Endothelial cell (in vitro differentiated cells): ENCODE results near the gene NENF. TPM values are rescaled to one million over a fixed set of nuclear protein-coding genes. Genes with fewer than 3 reads are reported as not detected.

Experiments used
- DNase-seq: peaks from one replicate; pipeline ENCODE4 v3.0.0; 2021; ENCODE audit warnings: low spot score
- H3K27ac Mint-ChIP-seq: one replicate; pipeline ENCODE4 v1.8.0; 2021; ENCODE audit warnings: mixed read lengths, inconsistent platforms; ENCODE audit not compliant: unreplicated experiment
- H3K27me3 Mint-ChIP-seq: one replicate; pipeline ENCODE4 v1.8.0; 2021; ENCODE audit warnings: mild to moderate bottlenecking, moderate library complexity, mixed read lengths, inconsistent platforms; ENCODE audit not compliant: unreplicated experiment
- H3K36me3 Mint-ChIP-seq: one replicate; pipeline ENCODE4 v1.8.0; 2021; ENCODE audit warnings: mild to moderate bottlenecking, low read depth, mixed read lengths, inconsistent platforms; ENCODE audit not compliant: unreplicated experiment
- H3K4me1 Mint-ChIP-seq: one replicate; pipeline ENCODE4 v1.8.0; 2021; ENCODE audit warnings: mild to moderate bottlenecking, mixed read lengths, inconsistent platforms; ENCODE audit not compliant: unreplicated experiment
- H3K4me3 Mint-ChIP-seq: one replicate; pipeline ENCODE4 v1.8.0; 2021; ENCODE audit warnings: mild to moderate bottlenecking, mixed read lengths, inconsistent platforms; ENCODE audit not compliant: unreplicated experiment
- H3K9me3 Mint-ChIP-seq: one replicate; pipeline ENCODE4 v1.8.0; 2021; ENCODE audit warnings: mixed read lengths, inconsistent platforms; ENCODE audit not compliant: unreplicated experiment
- total RNA-seq: library from RNA; stranded (reverse); fragmentation: NEBNext Ultra II Directional; extraction: Animal tissue kit (Norgen Biotek cat#: 25700); gene quantifications from one replicate; pipeline ENCODE4 v1.2.1, GENCODE V29; 2021; ENCODE audit not compliant: unreplicated experiment
- TF ChIP-seq, protein P1 (sequence below): fragments of 200-600 bp; sonication (generic); IDR thresholded peaks from one replicate; pipeline ENCODE4 v1.5.0; 2021; ENCODE audit warnings: antibody characterized with exemption; ENCODE audit not compliant: unreplicated experiment

NENF gene
- total RNA-seq, 1 donor from 2014 or later: 25.6 TPM

DNA sequence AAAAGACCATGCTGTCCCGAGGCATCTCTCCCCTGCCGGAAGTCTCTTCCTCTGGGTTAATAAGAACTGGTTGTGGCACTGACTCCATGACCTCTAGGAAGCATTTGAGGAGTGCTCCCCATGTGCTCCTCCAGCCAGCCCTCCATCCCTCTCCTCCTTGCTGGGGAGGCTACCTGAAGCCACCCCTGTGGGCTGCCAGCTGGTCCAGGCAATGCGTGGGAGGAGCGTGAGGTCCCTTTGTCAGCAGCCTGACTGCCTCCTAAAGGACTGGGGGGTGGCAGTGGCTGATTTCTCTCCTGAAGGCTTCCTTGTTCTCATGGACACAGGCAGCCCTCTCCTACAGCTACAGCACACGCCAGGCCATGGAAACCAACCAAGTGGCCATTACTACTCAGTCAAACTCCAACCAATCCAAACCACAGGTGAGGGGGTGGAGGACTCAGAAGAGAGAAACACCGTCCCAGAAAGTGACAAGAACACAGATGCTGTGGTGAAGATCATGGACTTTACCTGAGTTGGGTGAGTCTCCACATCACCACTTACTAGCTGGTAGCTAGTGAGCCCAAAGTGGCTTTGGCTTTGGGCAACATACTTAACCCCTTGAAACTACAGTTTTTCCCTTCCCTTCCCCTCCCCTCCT, 35.2 kb downstream of the NENF start:
- TF ChIP-seq, protein P1, sequence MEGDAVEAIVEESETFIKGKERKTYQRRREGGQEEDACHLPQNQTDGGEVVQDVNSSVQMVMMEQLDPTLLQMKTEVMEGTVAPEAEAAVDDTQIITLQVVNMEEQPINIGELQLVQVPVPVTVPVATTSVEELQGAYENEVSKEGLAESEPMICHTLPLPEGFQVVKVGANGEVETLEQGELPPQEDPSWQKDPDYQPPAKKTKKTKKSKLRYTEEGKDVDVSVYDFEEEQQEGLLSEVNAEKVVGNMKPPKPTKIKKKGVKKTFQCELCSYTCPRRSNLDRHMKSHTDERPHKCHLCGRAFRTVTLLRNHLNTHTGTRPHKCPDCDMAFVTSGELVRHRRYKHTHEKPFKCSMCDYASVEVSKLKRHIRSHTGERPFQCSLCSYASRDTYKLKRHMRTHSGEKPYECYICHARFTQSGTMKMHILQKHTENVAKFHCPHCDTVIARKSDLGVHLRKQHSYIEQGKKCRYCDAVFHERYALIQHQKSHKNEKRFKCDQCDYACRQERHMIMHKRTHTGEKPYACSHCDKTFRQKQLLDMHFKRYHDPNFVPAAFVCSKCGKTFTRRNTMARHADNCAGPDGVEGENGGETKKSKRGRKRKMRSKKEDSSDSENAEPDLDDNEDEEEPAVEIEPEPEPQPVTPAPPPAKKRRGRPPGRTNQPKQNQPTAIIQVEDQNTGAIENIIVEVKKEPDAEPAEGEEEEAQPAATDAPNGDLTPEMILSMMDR: no peak
- H3K9me3 Mint-ChIP-seq: no peaks in the 10 kb centered on the region
- peaks cover 7% of the 10 kb centered on the region for H3K4me1 Mint-ChIP-seq
- peaks cover 31% of the 10 kb centered on the region for H3K27me3 Mint-ChIP-seq
- H3K36me3 Mint-ChIP-seq: peaks cover 4% of the 10 kb centered on the region
- H3K4me3 Mint-ChIP-seq: no peak overlapping the region
- DNase-seq: no peak
- no peak overlapping the region for H3K27ac Mint-ChIP-seq

DNA sequence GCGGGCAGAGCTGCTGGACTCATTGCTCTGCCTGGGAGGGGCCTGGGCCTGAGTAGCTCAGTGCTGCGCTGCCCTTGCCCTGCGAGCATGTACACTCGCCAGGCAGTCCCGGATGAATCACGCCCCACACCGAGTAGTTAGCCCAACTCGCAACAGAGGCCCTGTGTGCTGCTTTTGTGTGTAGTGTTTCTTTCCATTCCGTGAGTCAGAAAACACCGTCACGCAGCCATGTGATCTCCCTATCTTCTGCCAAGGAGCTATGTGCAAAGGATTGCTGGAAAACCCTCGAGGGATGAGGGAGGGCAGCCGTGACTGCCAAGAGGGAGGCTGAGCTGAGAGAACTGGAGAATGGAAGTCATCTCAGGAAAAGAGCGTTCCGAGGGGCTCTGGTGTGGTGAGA, 37.3 kb downstream of the NENF start:
- H3K27ac Mint-ChIP-seq: no peak overlapping the region
- TF ChIP-seq, protein P1: no peak
- H3K27me3 Mint-ChIP-seq: peaks cover 21% of the 10 kb centered on the region
- H3K36me3 Mint-ChIP-seq: peaks cover 4% of the 10 kb centered on the region
- H3K4me1 Mint-ChIP-seq: no peaks in the 10 kb centered on the region
- H3K4me3 Mint-ChIP-seq: no peak overlapping the region
- no peak for DNase-seq
- no peaks in the 10 kb centered on the region for H3K9me3 Mint-ChIP-seq

DNA sequence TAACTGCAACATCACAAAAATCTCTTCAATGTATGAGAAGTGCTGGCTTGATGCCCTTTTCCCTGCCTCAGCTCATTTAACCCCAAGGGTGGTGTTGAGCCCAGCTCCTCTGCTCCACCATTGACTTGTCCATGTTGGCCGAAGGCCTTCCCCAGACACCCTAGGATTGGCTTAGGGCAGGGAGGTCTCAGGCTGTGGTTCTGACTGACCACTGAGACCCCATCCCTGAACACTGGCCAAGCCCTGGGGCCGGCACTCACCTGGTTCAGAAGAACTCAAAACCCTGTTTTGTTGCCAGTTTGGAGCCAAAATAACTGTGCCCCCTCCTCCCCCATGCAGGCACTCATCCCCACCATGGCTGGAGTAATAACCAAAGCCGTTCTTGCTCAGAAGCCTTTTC, 38.6 kb downstream of the NENF start:
- no peak for DNase-seq
- no peaks in the 10 kb centered on the region for H3K4me1 Mint-ChIP-seq
- H3K36me3 Mint-ChIP-seq: peaks cover 4% of the 10 kb centered on the region
- H3K4me3 Mint-ChIP-seq: no peak overlapping the region
- TF ChIP-seq, protein P1: no peak
- H3K9me3 Mint-ChIP-seq: no peaks in the 10 kb centered on the region
- no peak overlapping the region for H3K27ac Mint-ChIP-seq
- H3K27me3 Mint-ChIP-seq: peaks cover 18% of the 10 kb centered on the region

DNA sequence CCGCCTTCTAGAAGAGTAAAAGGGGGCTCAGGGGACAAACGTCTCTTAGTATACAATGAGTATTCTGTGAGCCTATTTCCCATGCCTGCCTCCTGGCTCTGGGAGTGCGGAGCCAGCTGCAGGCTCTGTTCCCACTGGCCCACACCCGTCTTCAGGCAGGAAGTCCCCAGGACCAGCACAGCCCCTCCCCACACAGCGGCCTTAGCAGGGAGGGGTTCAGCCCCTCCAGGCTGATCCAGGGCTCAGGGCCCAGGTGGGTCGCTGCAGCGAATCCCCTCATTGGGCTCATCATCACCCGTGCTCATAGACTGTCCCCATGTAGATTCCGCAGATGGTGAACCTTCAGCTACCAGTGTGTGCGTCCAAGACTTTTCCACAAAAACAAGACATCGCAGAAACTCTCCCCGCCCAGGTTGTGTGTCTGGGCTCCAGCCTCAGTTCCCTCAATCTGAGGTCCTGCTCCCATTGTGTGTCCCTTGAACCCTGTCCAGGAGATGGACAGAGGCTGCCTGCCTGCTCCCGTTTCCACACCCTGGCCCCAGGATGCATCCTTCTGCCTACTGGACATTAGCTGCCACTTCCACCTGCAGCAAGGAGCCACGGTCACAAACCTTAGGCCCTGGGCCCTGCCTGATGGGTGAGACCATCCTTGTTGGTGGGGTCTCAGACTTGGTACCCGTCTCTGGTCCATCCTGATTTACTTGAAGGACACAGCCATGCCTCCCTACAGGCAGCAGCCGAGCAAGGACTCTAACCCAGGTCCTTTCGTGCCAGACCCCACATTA, 39.4 kb downstream of the NENF start:
- no peaks in the 10 kb centered on the region for H3K9me3 Mint-ChIP-seq
- no peak overlapping the region for H3K27ac Mint-ChIP-seq
- H3K27me3 Mint-ChIP-seq: peaks cover 14% of the 10 kb centered on the region
- H3K36me3 Mint-ChIP-seq: peaks cover 4% of the 10 kb centered on the region
- TF ChIP-seq, protein P1: no peak
- no peak overlapping the region for H3K4me3 Mint-ChIP-seq
- H3K4me1 Mint-ChIP-seq: no peaks in the 10 kb centered on the region
- DNase-seq: no peak

DNA sequence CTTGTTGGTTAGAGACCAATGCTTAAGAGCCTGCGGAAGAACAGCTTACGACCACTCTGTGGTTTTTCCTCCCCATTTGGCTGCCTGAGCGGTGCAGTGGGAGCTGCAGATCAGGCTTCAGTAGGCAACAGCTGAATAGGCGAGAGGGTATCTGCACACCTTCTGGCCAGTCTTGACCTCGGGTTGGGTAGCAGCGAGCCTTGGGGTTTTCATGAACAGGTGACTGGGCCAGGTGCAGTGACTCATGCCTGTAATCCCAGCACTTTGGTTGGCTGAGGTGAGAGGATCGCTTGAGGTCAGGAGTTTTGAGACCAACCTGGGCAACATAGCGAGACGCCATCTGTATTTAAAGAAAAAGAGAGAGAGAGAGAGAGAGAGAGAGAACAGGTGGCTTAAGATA, 41.0 kb downstream of the NENF start:
- TF ChIP-seq, protein P1: no peak
- H3K4me1 Mint-ChIP-seq: peaks cover 4% of the 10 kb centered on the region
- H3K27me3 Mint-ChIP-seq: peaks cover 13% of the 10 kb centered on the region
- H3K4me3 Mint-ChIP-seq: no peak overlapping the region
- no peaks in the 10 kb centered on the region for H3K36me3 Mint-ChIP-seq
- H3K9me3 Mint-ChIP-seq: no peaks in the 10 kb centered on the region
- no peak overlapping the region for H3K27ac Mint-ChIP-seq
- no peak for DNase-seq
